ENCODE data around the gene NEDD4. TPM values are rescaled to one million over a fixed set of nuclear protein-coding genes. Genes with fewer than 3 reads are reported as not detected.
"Not testable (repeated sequence)": the region's sequence is repeated elsewhere in the genome, so short reads cannot be mapped to it uniquely, and the experiment has no call there.

The NEDD4 gene
- polyA plus RNA-seq, 1 donor (not counting 4 experiments of a cell fraction or from before 2014, with no cell fraction given), result 24.3 TPM

DNA sequence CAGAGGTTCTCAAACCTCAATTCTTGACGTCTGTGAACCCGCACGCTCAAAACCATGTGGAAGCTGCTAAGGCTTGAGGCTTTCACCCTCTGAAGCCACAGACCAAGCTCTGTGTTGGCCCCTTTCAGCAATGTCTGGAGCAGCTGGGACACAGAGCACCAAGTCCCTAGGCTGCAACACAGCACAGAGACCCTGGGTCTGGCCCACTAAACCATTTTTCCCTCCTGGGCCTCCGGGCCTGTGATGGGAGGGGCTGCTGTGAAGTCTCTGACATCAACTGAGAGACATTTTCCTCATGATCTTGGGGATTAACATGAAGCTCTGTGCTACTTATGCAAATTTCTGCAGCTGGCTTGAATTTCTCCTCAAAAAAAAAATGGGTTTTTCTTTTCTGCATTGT lies 21.3 kb upstream of the NEDD4 start:
- Histone ChIP-seq H2AFZ (ENCODE audit: control insufficient read depth, low read length) (no peak overlapping the region), H3K9me1 (ENCODE audit: control insufficient read depth, extremely low read depth, insufficient read depth, low read length) (no peaks in the 10 kb centered on the region), H3K4me2 (ENCODE audit: control insufficient read depth, extremely low read depth, insufficient read depth, low read depth, low read length) (no peak overlapping the region), H3K4me3 (ENCODE audit: control insufficient read depth in 2 of 3, extremely low read depth in 1 of 3, insufficient read depth in 2 of 3, low read depth in 1 of 3, low read length in 3 of 3) (no peak overlapping the region), H3K4me1 (ENCODE audit: control insufficient read depth, extremely low read depth, insufficient read depth, low read length) (peaks cover 23% of the 10 kb centered on the region), H3K27ac (ENCODE audit: control insufficient read depth, insufficient read depth, low read length) (no peak overlapping the region), H3K27me3 (ENCODE audit: control insufficient read depth, extremely low read depth, insufficient read depth, low read length) (no peaks in the 10 kb centered on the region), H3K79me2 (ENCODE audit: control insufficient read depth, insufficient read depth, low read length) (no peaks in the 10 kb centered on the region), H3K9me3 (ENCODE audit: control insufficient read depth, low read depth, low read length) (peaks cover 2% of the 10 kb centered on the region), H4K20me1 (ENCODE audit: control insufficient read depth, extremely low read depth, insufficient read depth, low read length) (no peaks in the 10 kb centered on the region), H3K9ac (ENCODE audit: control insufficient read depth, extremely low read depth, insufficient read depth, low read length) (no peak overlapping the region), H3K36me3 (ENCODE audit: control insufficient read depth in 2 of 2, extremely low read depth in 1 of 2, insufficient read depth in 2 of 2, low read length in 2 of 2) (no peaks in the 10 kb centered on the region)
- TF ChIP-seq EZH2 (IDR thresholded peaks at IDR 0.05; ENCODE audit: low read length), result no peak
- TF ChIP-seq, protein P1, sequence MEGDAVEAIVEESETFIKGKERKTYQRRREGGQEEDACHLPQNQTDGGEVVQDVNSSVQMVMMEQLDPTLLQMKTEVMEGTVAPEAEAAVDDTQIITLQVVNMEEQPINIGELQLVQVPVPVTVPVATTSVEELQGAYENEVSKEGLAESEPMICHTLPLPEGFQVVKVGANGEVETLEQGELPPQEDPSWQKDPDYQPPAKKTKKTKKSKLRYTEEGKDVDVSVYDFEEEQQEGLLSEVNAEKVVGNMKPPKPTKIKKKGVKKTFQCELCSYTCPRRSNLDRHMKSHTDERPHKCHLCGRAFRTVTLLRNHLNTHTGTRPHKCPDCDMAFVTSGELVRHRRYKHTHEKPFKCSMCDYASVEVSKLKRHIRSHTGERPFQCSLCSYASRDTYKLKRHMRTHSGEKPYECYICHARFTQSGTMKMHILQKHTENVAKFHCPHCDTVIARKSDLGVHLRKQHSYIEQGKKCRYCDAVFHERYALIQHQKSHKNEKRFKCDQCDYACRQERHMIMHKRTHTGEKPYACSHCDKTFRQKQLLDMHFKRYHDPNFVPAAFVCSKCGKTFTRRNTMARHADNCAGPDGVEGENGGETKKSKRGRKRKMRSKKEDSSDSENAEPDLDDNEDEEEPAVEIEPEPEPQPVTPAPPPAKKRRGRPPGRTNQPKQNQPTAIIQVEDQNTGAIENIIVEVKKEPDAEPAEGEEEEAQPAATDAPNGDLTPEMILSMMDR (optimal IDR thresholded peaks at IDR 0.05 in 1 of 3, IDR thresholded peaks at IDR 0.05 in 1 of 3, conservative IDR thresholded peaks at IDR 0.05 in 1 of 3; ENCODE audit: extremely low read depth in 1 of 3, insufficient read depth in 2 of 3, low read length in 3 of 3), result no peak
- dilution Hi-C loops (cut with MboI; ENCODE audit: extremely low pct_ligation_motif_present, low sequenced_read_pairs), result no loop called here
- no peak for DNase-seq (ENCODE audit: low read depth, low spot score)
- FAIRE-seq, result no peak

DNA sequence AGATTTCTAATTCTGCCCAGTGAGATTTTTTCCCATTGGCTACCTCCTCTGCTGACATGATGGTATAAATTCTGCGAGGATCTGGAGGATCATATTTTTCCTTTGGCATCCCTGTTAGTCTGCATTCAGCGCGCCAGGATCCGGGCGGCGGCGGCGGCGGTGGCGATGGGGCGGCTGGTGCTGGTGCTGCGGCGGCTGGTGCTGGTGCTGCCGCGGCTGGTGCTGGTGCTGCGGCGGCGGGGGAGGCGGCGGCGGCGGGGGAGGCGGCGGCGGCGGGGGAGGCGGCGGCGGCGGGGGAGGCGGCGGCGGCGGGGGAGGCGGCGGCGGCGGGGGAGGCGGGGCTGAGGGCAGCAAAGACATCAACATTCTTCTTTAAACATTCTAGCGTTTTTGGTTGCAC lies 13.6 kb upstream of the NEDD4 start:
- DNase-seq (ENCODE audit: low read depth, low spot score); H3K27me3 ChIP-seq (ENCODE audit: control insufficient read depth, extremely low read depth, insufficient read depth, low read length); H4K20me1 ChIP-seq (ENCODE audit: control insufficient read depth, extremely low read depth, insufficient read depth, low read length); FAIRE-seq; dilution Hi-C loops (cut with MboI; ENCODE audit: extremely low pct_ligation_motif_present, low sequenced_read_pairs); H3K36me3 ChIP-seq (ENCODE audit: control insufficient read depth in 2 of 2, extremely low read depth in 1 of 2, insufficient read depth in 2 of 2, low read length in 2 of 2); H3K9me1 ChIP-seq (ENCODE audit: control insufficient read depth, extremely low read depth, insufficient read depth, low read length); H3K79me2 ChIP-seq (ENCODE audit: control insufficient read depth, insufficient read depth, low read length); H3K4me1 ChIP-seq (ENCODE audit: control insufficient read depth, extremely low read depth, insufficient read depth, low read length); H3K9me3 ChIP-seq (ENCODE audit: control insufficient read depth, low read depth, low read length): not testable (repeated sequence)
- Histone ChIP-seq H3K4me2 (ENCODE audit: control insufficient read depth, extremely low read depth, insufficient read depth, low read depth, low read length) (peak overlapping the region; percentile 83), H3K9ac (ENCODE audit: control insufficient read depth, extremely low read depth, insufficient read depth, low read length) (peak overlapping the region; percentile 78), H2AFZ (ENCODE audit: control insufficient read depth, low read length) (peak overlapping the region; percentile 51), H3K4me3 (ENCODE audit: control insufficient read depth in 2 of 3, extremely low read depth in 1 of 3, insufficient read depth in 2 of 3, low read depth in 1 of 3, low read length in 3 of 3) (peak overlapping the region in 2 of 3 experiments; percentile 13 to 70), H3K27ac (ENCODE audit: control insufficient read depth, insufficient read depth, low read length) (peak overlapping the region; percentile 88)

DNA sequence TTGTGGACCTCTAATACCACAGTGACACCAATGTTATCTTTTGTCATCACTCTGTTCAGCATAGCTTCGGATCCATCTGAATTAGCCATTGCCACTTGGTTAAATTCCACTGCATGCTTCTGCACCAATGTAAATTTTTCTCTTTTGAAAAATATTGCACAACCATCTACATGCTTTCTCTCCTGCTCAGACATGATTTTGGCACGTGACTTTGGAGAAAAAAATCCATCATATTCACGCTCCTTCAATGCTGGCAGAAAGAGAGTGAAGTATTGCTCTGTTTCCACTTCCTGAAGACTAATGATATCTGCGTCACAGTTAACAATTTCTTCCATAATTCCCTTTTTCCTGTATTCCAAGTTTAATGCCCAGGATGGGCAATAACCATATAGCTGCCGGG lies 13.0 kb upstream of the NEDD4 start:
- H3K9me1 ChIP-seq (ENCODE audit: control insufficient read depth, extremely low read depth, insufficient read depth, low read length); H3K9me3 ChIP-seq (ENCODE audit: control insufficient read depth, low read depth, low read length); H3K36me3 ChIP-seq (ENCODE audit: control insufficient read depth in 2 of 2, extremely low read depth in 1 of 2, insufficient read depth in 2 of 2, low read length in 2 of 2); H4K20me1 ChIP-seq (ENCODE audit: control insufficient read depth, extremely low read depth, insufficient read depth, low read length); H3K27me3 ChIP-seq (ENCODE audit: control insufficient read depth, extremely low read depth, insufficient read depth, low read length); FAIRE-seq; dilution Hi-C loops (cut with MboI; ENCODE audit: extremely low pct_ligation_motif_present, low sequenced_read_pairs); H3K79me2 ChIP-seq (ENCODE audit: control insufficient read depth, insufficient read depth, low read length); DNase-seq (ENCODE audit: low read depth, low spot score): not testable (repeated sequence)
- H2AFZ ChIP-seq (ENCODE audit: control insufficient read depth, low read length), result peak overlapping the region; percentile 51
- H3K9ac ChIP-seq (ENCODE audit: control insufficient read depth, extremely low read depth, insufficient read depth, low read length), result peak overlapping the region; percentile 78
- peak overlapping the region in 2 of 3 experiments; percentile 13 to 70 for H3K4me3 ChIP-seq (ENCODE audit: control insufficient read depth in 2 of 3, extremely low read depth in 1 of 3, insufficient read depth in 2 of 3, low read depth in 1 of 3, low read length in 3 of 3)
- peak overlapping the region; percentile 88 for H3K27ac ChIP-seq (ENCODE audit: control insufficient read depth, insufficient read depth, low read length)
- H3K4me2 ChIP-seq (ENCODE audit: control insufficient read depth, extremely low read depth, insufficient read depth, low read depth, low read length), result peak overlapping the region; percentile 83
- peaks cover 14% of the 10 kb centered on the region for H3K4me1 ChIP-seq (ENCODE audit: control insufficient read depth, extremely low read depth, insufficient read depth, low read length)

DNA sequence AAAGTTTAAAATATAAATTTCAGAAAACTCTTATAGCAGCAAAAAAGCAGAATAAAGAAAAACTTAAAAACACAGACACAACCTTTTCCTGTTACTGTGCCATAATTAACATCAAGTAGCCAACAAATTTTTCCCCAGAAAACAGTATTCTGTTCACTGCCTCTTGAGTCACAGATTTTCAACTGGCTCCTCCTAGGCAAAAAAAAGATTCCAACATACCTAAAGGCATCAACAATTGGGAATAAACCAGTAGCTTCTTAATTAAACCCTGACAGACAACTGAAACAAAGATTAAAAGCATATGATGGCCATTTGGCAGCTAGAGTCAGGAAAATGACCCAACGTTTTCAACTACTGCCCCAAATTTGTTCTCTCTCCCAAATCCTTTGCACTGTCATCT lies 10.9 kb upstream of the NEDD4 start:
- H3K4me3 ChIP-seq (ENCODE audit: control insufficient read depth in 2 of 3, extremely low read depth in 1 of 3, insufficient read depth in 2 of 3, low read depth in 1 of 3, low read length in 3 of 3); H3K9me3 ChIP-seq (ENCODE audit: control insufficient read depth, low read depth, low read length); H3K27ac ChIP-seq (ENCODE audit: control insufficient read depth, insufficient read depth, low read length); H3K4me2 ChIP-seq (ENCODE audit: control insufficient read depth, extremely low read depth, insufficient read depth, low read depth, low read length); H3K9me1 ChIP-seq (ENCODE audit: control insufficient read depth, extremely low read depth, insufficient read depth, low read length); dilution Hi-C loops (cut with MboI; ENCODE audit: extremely low pct_ligation_motif_present, low sequenced_read_pairs); DNase-seq (ENCODE audit: low read depth, low spot score); H3K27me3 ChIP-seq (ENCODE audit: control insufficient read depth, extremely low read depth, insufficient read depth, low read length); H3K79me2 ChIP-seq (ENCODE audit: control insufficient read depth, insufficient read depth, low read length); H2AFZ ChIP-seq (ENCODE audit: control insufficient read depth, low read length); H3K9ac ChIP-seq (ENCODE audit: control insufficient read depth, extremely low read depth, insufficient read depth, low read length); H3K36me3 ChIP-seq (ENCODE audit: control insufficient read depth in 2 of 2, extremely low read depth in 1 of 2, insufficient read depth in 2 of 2, low read length in 2 of 2); H4K20me1 ChIP-seq (ENCODE audit: control insufficient read depth, extremely low read depth, insufficient read depth, low read length): not testable (repeated sequence)
- peak; percentile 58 for FAIRE-seq
- H3K4me1 ChIP-seq (ENCODE audit: control insufficient read depth, extremely low read depth, insufficient read depth, low read length), result peaks cover 35% of the 10 kb centered on the region

Data from keratinocyte (primary cell).